NCI-H526 (cell line): ENCODE data around the gene IL2RA.
"Not testable (repeated sequence)": the region's sequence is repeated elsewhere in the genome, so short reads cannot be mapped to it uniquely, and the experiment has no call there.

ENCODE experiments used
- DNase-seq, 2 experiments: peaks; one replicate each; lab custom pipeline; 2025; lab: John Stamatoyannopoulos, UW

Gene IL2RA

DNA sequence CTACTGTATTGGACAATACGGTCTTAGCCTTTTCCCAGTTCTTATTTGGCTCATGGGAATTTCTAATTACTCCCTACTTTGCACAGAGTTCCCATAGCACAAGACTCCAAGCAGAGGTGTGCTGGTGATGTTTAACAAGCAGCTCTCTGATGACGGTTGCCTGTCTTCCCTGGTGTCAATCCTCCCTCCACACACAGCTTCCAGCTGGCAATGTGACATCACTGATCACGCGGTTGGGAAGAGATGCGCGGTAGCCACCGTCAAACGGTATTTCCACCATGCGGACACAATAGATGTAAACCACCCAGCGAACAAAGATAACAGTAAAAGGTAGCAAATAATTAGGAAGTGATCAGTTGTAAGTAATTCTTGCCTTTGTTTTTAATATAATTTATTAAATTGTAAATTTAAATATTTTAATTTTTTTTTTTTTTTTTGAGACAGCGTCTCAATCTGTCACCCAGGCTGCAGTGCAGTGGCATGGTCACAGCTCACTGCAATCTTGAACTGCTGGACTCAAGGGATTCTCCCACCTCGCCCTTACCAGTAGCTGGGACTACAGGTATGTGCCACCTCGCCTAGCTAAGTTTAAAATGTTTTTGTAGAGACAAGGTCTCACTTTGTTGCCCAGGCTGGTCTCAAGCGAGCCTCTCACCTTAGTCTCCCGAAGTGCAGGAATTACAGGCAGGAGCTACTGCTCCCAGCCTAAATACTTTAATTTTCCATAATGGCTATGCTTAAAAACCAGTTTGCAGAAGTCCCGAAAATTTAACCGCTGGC, 48.6 kb downstream of the IL2RA start:
- DNase-seq = no peak

DNA sequence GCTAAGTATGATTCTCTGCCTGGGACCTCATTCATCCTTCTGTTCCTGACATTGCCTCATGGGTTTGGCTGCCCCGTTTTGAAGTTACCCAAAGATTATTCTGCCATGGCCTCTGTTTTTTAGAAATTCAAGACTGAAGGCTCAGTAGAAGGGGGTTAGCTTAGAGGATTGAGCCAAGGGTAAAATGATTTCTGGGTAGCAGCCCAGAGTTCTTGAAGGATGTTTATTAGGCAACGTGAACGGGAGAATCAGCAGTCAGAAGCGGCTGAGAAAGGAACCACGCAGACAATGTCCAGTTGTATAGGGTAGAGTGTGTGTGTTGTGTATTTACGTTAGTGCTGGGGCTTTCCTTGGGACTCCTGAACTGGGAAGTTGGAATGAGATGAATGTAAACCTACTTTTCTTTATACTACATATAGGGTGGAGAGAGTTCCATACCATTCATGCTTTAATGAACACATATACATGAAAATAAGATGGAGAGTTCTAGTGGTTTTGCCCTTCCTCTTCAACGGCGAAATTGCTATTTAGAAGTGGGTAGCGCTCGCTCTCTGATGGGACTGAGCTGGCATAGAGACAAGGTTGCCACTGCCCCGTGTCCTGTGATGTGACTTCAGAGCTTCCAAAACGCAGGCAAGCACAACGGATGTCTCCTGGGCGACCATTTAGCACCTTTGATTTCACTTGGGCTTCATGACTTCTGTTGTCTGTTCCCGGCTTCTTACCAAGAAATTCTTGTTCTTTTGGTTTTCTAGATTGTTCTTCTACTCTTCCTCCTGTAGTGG, 49.9 kb downstream of the IL2RA start:
- DNase-seq = no peak

DNA sequence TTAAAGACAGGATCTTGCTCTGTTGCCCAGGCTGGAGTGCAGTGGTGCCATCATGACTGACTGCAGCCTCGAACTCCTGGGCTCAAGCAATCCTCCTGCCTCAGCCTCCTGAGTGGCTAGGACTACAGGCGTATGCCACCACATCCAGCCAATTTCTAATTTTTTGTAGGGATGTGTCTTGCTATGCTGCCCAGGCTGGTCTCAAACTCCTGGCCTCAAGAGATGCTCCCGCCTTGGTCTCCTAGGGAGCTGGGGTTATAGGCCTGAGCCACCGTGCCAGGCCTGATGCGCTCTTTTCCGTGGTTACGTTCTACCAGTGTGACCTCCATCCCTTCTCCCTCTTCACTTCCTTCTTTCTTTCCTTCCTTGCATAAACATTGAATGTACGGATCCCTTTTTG, 50.6 kb downstream of the IL2RA start:
- DNase-seq = no peak

DNA sequence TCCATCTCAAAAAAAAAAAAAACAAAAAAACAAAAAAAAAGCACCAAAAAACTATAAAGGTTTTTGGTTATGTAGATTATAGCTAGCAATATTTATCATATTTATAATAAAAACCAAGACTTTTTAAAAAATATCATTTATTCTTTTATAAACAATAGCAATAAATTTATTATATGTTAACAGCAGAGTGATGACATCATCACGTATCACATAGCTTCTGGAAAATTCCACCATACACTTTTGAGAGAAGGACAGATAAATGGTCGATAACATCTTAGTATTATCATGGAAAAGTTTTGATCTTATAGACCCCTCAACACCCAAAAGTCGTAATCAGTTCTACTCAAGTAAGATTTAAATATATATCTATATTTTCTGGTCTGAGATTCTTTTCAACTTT, 51.6 kb downstream of the IL2RA start:
- DNase-seq = no peak

DNA sequence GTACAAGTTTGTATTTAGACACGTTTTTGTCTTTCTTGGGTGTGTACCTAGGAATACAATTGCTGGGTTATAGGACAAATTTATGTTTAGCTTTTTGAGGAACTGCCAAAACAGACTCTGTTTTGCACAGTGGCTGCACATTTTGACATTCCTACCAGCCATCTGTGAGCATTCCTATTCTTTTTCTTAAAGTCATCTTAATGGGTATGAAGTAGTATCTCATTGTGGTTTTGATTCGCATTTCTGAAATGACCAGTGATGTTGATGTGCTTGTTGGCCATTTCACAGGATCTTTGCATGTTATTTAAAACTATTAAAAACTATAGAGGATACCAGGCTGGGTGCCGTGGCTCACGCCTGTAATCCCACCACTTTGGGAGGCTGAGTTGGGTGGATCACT, 52.2 kb downstream of the IL2RA start:
- DNase-seq = no peak

- DNase-seq = no peak
These were observed 53.0 kb downstream of the IL2RA start for GRCh38 chr10:6009150-6009549.

GRCh38 chr10:6008497-6009142, 53.5 kb downstream of the IL2RA start:
- no peak for DNase-seq

GRCh38 chr10:6006991-6007390, 55.2 kb downstream of the IL2RA start:
- no peak for DNase-seq

DNA sequence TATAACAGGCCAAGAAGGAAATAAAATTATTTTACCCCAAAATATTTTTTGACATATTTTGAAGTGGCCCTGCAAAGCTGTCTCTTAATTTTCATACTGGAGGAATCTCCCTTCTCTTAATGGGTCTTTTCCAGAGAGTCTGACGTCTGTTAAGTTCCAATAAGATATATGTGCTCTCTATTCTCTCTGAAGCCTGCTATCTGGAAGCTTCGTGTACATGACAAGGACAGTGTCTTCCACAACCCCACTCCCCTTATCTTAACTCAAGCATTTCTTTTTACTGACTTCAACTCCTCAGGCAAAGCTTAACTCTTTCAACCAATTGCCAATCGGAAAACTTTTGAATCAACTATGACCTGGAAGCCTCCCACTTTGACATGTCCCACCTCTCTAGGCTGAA, 55.6 kb downstream of the IL2RA start:
- DNase-seq = no peak

GRCh38 chr10:6005856-6006395, 56.2 kb downstream of the IL2RA start:
- no peak for DNase-seq

GRCh38 chr10:6005161-6005804, 56.9 kb downstream of the IL2RA start:
- DNase-seq = not testable (repeated sequence)

DNA sequence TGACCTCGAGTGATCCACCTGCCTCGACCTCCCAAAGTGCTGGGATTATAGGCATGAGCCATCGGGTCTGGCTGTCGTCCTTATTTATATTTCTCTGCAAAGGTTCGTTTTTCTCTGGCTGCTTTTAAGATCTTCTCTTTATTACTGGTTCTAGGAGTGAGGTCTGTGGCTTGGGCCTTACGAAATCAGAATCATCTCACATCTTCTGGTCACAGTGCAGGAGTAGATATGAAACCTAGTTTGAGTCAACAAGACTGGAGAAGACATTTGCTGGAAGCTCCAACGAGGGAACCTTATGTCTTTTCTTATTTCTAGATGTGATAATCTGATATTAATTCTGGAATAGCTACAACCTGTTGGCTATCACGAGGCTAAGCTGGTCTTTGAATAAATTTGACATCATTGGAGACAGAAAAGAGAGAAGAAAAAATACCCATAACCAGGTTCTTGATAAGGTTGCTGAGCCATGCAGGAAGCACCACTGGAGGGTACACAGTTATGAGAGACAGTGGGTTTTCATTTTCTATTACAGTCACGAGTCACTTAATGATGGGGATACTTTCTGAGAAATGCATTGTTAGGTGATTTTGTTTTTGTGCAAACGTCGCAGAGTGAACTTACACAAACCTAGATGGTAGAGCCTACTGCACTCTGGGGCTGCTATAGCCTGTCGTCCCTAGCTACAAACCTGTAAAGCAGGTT, 59.2 kb downstream of the IL2RA start:
- DNase-seq = no peak

DNA sequence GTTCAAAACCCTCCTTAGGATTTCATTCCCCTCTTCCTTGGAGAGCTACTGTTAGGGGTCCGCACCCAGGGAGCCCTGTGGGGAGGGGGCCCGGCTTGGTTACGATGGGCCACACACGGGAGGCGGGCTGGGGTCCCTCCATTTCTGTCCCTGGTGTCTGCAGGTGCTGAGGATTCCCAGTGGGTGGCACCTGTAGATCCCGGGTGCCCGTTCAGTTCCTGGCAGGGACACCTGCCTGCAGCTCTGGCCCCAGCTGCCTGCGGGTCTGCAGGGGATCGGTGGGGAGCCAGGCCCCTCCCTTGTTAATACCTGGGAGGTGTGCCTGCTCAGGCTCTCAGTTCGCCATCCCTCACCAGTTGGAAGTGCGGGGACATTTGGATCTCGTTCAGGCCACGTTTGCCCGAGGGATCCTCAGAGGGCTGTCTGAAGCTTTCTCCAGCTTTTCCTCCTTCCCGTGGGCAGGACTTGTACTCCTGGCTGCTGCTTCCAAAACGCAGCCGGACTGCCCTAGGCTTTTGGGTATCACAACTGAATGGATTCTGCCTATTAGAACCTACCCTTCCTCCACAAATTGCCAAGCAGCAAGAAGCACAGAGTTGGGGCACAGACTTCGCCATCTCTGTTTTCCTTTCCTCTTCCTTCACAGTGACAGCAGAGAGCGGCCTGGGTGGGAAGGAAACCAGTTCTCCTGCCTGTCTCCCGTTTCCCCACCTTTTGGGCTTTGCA, 62.6 kb downstream of the IL2RA start:
- DNase-seq = peak in 1 of 2 experiments; percentile 33

DNA sequence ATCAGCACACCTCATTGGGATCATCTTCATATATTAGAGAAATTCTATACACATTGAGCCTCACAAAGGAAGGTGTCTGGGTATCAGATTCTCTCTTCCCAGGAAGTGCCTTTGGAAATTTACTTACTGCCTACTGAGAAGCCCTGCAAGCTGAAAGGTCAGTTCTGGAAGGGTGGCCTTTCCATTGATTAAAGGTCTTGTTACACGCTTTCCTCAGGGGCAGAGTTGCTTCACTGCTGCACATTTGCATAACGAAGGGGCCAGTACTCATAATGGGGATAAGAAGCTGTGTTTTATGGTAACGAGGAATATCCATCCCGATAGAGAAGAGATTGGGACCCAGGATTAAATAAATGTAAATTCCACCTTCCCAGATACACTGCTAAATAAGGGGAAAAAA, 65.5 kb downstream of the IL2RA start:
- DNase-seq = peak; percentile 50 to 55

DNA sequence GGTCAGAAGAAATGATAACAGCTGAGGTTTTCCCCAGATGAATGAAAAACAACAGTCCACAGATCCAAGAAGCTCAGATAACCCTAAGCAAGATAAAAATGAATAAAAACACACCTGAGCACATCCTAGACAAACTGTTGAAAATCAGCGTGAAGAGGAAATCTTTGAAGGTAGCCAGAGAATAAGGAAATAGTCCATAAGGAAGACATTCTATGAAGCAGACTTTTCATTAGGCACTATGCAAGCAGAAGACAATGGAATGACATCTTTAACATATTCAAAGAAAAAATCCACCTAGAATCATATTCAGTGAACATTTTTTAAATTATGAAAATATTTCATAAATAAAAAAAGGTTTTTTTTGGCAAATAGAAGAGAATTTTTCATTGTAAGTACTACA, 69.8 kb downstream of the IL2RA start:
- DNase-seq = no peak

- DNase-seq = no peak
These were observed 70.5 kb downstream of the IL2RA start for GRCh38 chr10:5991708-5992107.

GRCh38 chr10:5989756-5990155, 72.4 kb downstream of the IL2RA start:
- no peak for DNase-seq

DNA sequence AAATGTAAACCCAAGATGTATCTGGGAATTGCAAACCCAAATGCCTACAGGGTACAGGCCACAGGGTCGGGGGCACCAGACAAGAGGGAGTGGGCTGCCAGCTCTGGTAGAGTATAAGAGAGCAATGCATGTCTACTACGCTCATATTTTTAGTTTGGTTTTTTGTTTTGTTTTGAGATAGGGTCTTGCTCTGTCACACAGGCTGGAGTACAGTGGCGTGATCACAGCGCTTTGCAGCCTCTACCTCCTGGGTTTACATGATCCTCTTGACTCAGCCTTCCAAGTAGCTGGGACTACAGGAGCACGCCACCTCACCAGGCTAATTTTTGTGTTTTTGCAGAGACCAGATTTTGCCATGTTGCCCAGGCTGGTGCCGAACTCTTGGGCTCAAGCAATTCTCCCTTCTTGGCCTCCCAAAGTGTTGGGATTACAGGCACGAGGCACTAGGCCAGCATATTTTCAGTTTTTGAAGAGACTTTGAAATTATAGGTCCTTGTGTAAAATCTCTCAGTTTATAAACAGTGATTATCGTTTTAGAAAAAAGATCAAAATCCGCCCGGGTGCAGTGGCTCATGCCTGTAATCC, 73.7 kb downstream of the IL2RA start:
- DNase-seq = no peak

DNA sequence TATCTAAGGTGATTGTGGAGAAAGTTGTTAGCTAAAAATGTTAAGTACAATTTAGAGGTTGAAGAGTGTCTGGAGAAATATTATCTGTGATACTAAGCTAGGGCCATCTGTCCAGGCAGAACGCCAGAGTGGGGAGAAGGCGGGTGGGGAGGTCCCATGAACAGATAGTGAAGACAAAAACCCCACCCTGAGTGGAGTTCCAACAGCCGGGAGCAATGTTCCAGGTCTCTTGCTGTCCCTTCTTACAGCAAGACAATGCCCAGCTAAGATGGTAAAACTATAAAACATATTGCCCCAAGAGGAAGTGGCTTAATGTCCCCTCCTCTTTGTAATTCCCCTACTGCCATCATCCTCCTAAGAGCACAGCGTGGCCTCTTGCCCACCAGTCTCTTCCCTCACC, 74.4 kb downstream of the IL2RA start:
- DNase-seq = no peak

DNA sequence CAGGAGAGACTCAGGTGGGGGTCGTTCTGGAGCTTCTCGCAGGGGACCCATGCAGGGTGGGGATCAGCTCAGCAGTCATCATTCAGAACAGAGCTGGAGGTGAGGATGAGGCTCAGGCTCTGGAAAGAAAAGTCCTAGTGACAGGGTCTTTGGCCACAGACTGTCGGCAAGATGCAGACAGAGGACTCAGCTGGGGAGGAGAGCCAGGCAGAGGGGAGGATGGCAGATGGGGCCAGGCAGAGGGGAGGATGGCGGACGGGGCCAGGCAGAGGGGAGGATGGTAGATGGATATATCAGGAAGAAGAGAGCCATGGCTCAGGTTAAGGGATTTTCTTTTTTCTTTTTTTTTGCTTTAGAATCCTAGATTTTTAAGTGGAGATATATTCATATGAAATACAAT, 77.1 kb downstream of the IL2RA start:
- DNase-seq = no peak

DNA sequence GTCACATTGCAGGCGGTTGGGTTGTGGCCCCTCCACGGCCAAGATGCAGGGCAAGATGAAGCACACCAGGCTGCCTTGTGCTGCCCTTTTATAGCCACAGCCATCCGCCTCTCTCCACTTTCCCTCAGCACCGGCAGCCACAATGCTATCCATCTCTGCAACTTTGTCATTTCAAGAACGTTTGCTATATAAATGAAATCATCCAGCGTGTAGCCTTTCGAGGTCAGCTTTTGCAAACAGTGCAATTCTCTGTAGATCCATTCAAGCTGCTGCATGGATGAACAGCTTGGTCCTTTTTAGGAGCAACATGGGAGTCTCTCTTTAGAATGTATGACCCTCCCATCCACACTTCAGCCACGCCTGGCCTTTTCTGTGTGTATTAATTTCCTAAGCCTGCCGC, 78.4 kb downstream of the IL2RA start:
- DNase-seq = no peak
